Stimulated activated CD8-positive, alpha-beta memory T cell treated with anti-CD3 and anti-CD28 coated beads, Interleukin-12 subunit alpha, Interleukin-12 subunit beta, amount 100 ng/mL, for 4 hours (primary cell): ENCODE data around the gene WNT3A.

Experiments
- DNase-seq: peaks from one replicate; pipeline ENCODE4 v3.0.0-alpha.2; 2020; ENCODE audit warnings: low read depth

The WNT3A gene

DNA sequence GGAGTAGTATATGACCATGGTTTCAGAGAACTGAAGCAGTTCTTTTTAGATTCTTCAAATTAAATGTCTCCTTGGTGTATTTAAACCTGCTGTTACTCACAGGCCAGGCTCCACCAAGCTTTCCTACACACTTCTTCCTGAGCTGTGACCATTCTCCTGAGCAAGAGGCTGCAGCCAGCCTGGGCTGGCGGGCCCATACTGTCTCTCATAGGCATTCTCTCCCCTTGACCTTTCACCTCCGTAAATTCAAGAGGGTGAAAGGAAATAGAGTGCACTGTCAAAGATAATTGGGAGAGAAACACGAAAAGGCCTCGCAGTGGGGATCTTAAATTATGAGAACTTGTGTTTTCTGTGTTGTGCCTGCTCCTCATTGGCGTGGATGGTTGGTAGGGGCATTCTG is 78.0 kb downstream of the WNT3A start:
- no peak for DNase-seq

DNA sequence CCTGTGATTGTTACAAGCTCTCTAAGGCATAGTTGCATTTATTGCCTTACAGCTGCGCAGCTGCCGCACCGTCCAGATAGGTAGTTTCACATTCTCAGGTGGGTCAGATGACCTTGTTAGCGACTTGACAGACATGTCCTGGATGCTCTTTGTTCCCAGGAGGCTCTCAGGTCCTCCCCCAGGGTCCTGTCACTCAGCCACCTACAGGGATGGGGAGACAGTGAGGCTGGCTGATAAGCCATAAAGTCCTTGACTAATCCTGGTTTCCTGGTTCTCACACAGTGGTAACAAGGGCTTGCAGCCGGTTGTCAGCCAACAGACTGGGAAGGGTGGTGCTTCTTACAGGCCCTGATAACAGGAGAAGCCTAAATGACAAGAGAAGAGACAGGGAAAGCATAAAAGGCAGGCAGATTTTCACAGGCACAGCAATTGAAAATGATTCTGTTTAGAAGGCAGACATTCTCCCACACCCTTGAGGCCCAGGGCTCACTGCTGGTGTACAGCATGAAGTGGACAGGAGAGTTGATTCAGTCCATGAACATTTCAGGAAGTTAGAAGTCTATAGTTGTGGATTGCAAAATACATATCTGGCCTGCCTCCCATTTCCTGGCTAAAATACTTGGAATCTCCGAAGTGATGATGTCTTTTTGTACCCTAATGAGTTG is 78.6 kb downstream of the WNT3A start:
- no peak for DNase-seq

- DNase-seq = no peak
Observed at GRCh38 chr1:228087771-228088251, 81.0 kb downstream of the WNT3A start.

DNA sequence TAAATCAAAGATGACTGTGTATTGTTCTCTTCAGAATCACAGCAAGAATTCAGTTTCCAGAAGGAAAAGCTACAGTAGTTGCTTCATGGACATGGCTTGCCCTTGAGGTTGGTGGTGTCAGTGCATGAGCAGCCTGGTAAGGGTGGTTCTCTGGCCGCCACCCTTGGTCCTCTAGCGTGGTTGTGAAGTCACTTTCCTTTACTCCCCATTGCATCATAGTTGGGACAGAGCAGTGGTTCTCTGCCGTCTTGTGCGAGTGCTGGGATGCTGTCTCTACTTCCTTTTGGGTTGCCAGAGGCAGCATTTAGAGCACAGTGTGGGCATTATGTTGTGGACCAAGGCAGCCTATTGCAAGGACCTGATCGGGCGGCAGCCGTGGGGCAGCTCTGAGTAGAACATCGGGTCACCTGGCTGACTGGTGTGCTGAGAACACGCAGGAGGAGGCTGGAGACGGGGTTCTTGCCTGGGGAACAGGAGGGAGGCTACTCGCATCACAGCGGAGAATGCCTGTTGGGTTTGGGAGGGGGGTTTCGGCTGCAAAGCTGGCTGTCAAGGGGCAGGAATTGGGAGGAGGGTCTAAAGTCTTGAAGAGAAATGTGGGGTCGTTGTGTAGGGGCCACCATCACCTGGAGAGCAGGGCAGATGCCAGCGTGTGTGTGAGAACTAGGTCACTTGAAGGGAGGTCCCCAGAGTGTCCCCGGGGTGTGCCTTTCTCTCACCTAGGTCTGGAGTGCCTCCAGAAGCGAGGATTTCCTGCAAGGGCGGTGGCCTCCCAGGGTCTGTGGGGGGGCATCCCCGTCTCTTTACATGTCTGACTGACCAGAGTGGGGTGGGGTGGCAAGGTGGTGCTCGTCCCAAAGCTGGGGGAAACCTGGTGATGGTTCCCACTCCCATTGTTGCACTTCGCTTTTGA is 82.0 kb downstream of the WNT3A start:
- DNase-seq = no peak

GRCh38 chr1:228089519-228090380 is 83.0 kb downstream of the WNT3A start:
- no peak for DNase-seq

DNA sequence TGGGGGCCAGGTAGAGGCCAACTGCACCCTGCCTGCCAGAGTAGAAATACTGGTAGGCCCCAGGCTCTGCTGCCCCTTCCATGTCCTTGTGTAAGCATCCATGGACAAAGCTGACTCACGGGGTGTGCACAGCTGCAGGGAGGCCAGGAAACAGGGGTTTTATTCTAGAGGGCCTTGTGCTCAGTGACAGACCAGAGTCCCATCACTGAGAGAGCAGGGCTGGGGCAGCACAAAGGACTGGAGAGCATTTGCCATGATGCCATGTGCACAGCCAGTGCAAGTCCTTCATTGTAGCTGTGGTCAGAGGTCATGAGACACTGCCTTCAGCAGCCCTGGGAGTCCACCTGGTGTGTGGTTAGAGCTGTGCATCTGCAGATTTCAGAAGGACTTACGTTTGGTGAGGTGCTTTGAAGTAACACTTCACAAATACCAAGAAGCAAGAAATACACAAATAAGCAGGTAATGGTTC is 83.8 kb downstream of the WNT3A start:
- no peak for DNase-seq

DNA sequence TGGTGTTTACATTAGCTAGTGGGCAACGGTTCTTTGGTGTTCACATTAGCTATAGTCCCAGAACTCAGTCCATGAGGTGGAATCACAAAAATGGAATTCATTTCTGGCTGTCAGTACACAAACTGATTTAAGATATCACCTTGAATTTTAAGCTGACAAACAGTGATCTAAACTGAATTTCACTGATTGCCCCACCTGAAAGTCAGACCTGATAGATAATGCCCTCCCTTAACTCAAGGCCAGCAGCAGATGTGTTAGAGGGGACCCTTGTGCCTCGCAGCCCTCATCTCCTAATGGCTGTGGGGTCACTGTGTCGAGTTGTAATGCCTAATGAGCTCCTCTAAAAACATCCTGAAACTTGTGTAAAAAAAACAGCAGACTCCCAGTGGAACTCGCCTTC is 84.3 kb downstream of the WNT3A start:
- no peak for DNase-seq

- no peak for DNase-seq
Observed at GRCh38 chr1:228092342-228093049, 85.7 kb downstream of the WNT3A start.

GRCh38 chr1:228093050-228093906 is 86.5 kb downstream of the WNT3A start:
- DNase-seq = no peak

GRCh38 chr1:228094432-228095016 is 87.7 kb downstream of the WNT3A start:
- DNase-seq = no peak

- no peak for DNase-seq
Observed at GRCh38 chr1:228095161-228095560, 88.4 kb downstream of the WNT3A start.

DNA sequence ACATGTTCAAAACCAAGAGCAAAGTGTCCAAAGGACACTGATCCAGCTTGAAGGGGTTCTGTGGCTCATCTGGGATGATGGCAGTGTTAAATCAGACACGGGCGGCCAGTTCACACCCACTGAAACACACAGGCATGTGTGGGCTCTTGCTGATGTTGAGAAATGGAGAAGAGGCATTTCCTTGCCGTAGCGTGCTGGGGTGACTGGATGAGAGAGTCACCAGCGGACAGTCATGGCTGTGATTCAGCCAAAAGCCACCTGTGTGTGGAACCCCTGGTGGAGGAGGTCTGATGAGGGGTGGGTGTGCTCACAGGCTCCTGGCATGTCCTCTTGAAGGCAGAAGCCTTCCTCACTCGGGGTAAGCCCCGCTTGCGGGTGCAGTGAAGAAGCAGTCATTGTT is 89.1 kb downstream of the WNT3A start:
- no peak for DNase-seq

- DNase-seq = no peak
Observed at GRCh38 chr1:228096416-228097332, 89.9 kb downstream of the WNT3A start.

DNA sequence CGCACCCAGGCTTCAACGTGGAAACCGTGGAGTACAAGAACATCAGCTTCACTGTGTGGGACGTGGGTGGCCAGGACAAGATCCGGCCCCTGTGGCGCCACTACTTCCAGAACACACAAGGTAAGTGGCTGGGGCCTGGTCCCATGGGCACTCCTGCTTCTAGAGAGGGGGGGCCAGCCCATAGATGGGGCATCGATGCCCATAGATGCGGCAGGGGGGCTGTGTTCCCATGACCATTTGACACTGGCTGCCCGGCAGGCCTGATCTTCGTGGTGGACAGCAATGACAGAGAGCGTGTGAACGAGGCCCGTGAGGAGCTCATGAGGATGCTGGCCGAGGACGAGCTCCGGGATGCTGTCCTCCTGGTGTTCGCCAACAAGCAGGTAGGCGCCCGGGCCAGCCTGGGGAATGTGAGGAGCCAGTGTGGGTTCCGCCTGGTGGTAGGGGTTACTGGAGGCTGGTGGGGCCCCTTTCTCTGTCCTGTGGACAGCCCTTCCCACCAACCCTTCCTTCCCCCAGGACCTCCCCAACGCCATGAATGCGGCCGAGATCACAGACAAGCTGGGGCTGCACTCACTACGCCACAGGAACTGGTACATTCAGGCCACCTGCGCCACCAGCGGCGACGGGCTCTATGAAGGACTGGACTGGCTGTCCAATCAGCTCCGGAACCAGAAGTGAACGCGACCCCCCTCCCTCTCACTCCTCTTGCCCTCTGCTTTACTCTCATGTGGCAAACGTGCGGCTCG is 90.7 kb downstream of the WNT3A start:
- DNase-seq = no peak

DNA sequence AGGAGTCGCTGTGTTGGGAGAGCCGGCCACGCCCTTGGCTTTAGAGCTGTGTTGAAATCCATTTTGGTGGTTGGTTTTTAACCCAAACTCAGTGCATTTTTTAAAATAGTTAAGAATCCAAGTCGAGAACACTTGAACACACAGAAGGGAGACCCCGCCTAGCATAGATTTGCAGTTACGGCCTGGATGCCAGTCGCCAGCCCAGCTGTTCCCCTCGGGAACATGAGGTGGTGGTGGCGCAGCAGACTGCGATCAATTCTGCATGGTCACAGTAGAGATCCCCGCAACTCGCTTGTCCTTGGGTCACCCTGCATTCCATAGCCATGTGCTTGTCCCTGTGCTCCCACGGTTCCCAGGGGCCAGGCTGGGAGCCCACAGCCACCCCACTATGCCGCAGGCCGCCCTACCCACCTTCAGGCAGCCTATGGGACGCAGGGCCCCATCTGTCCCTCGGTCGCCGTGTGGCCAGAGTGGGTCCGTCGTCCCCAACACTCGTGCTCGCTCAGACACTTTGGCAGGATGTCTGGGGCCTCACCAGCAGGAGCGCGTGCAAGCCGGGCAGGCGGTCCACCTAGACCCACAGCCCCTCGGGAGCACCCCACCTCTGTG is 91.6 kb downstream of the WNT3A start:
- no peak for DNase-seq

GRCh38 chr1:228099331-228099732 is 92.5 kb downstream of the WNT3A start:
- DNase-seq = no peak

DNA sequence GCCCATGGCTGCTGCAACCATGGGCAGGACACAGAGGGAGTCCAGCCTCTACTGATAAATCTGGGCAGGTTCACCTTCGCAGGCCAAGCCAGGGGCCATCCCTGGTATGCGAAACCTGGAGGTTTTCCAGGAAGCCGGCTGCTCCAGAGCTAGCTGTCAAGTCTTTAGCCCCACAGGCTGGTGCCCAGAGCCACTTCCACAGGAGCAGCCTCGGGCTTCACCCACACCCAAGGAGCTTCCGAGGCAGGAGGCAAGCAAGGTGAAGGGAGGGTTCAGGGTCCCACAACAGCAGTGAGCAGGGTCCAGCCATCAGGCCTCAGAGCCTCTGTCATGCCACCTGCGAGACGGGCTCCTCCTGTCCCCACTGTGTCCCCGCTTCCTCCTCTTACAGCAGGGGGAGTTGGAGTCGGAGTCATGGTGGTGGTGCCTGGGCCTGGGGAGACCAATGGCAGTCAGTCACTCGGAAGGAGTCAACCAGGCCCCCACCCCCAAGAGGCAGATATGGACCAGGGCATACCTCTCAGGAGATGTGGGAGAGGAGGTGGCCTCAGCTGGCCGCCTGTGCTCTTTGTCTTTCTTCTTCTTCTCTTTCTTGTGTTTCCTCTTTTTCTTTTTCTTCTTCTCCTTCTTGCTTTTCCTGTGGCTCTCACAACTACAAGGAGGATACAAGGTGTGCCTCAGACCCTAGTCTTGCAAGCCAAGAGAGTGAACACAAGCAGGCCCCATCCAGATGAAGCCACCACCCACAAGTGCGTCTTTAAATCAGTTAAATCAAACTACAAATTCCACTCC is 94.2 kb downstream of the WNT3A start:
- no peak for DNase-seq
